GM19351 (cell line): ENCODE data around the gene PTPN23.
"Not testable (repeated sequence)": the region's sequence is repeated elsewhere in the genome, so short reads cannot be mapped to it uniquely, and the experiment has no call there.

Source experiments
- ATAC-seq: cut with Tn5 transposase; IDR thresholded peaks from one replicate; pipeline ENCODE4 v1.9.1; 2021; ENCODE audit warnings: mild to moderate bottlenecking, moderate library complexity; ENCODE audit not compliant: unreplicated experiment

The PTPN23 gene

GRCh38 chr3:47367631-47368030 lies 13.2 kb upstream of the PTPN23 start:
- ATAC-seq = no peak

DNA sequence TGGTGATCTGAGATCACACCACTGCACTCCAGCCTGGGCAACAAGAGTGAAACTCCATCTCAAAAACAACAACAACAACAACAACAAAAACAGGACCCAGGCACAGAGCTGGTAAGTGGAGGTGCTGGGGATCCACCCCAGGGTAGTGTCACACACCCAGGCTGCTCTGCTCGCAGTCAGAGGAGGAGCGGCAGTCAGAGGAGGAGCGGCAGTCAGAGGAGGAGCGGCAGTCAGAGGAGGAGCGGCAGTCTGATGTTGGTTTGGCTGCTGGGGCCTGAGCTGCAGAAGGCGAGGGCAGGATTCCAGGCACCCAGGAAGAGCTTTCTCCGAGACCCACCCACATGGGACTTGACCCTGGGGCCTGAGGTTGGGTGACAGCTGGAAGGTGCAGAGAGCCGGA lies 10.8 kb upstream of the PTPN23 start:
- ATAC-seq = not testable (repeated sequence)

- ATAC-seq = no peak
These were observed 9.7 kb upstream of the PTPN23 start for GRCh38 chr3:47370887-47371697.

GRCh38 chr3:47374587-47374986 lies 6.2 kb upstream of the PTPN23 start:
- ATAC-seq = no peak

GRCh38 chr3:47376393-47376792 lies 4.4 kb upstream of the PTPN23 start:
- ATAC-seq = no peak

DNA sequence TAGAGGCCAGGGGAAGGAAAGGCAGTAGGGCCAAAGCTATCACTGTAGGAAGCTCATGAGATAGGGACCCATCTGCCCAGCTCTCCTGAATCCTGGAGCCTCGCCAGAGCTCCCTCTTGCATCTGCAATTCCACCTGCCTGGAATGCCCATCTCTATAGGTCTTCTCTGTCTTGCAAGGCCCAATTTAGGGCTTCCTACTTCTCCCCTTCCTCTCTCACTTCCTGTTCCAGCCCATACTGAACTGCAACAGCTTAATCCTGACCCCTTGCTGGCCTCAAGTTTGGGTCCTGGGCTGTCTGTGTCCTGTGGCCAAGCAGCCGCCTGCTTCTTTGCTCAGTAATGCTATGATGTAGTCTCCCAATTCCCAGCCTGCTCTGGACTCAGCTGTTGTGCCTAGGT lies 3.6 kb upstream of the PTPN23 start:
- no peak for ATAC-seq

DNA sequence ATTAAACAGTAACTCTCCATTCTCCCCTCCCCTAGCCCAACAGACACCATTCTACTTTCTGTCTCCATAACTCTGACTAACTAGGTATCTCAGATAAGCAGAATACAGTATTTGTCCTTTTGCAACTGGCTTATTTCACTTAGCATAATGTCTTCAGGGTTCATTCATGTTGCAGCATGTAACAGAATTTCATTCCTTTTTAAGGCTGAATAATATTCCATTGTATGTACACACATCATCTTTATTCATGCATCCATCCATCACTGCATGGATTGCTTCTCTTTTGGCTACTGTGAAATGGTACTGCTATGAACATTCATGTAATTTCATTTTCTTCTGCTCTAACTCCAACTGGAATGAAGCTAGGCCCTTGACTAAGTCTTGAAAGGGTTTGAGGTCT lies 2.0 kb upstream of the PTPN23 start:
- no peak for ATAC-seq

DNA sequence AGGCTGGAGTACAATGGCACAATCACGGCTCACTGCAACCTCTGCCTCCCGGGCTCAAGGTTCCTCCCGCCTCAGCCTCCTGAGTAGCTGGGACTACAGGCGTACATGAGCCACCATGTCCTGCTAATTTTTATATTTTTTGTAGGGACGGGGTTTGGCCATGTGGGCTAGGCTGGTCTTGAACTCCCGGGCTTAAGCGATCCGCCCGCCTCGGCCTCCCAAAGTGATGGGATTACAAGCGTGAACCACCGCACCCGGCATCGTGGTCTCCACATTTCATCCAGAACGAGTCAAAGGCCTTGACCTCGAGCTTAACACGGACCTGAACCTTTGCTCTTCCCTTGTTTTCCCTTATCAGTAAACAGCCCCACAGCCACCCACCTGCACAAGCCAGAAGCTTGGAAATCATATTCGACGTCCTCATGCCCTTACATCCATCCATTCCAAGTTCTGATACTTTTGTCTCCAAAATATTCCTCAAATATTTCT lies 1.4 kb upstream of the PTPN23 start:
- ATAC-seq = no peak

DNA sequence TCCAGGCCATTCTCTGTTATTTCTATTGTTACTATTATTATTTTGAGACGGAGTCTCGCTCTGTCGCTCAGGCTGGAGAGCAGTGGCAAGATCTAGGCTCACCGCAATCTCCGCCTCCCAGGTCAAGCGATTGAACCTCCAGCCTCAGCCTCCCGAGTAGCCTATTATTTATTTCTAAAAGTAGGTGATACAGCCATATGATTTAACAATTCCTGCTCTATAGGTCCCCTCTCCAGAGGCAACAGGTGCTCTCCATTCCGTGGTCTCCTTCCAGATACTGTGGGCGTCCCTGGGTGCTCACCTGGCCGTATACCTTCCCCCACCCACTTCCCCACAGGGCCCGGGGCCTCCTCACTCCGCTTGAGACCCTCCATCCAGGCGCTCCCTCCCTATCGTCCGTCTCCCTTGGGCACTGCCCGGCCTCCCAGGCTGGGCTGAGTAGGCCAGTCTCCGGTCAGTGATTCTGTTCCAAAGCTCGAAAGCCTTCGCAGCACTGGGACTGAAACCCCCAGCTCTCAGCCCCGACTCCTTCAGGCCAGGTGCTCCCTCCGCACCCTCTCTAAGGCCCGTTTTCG lies 708 bp upstream of the PTPN23 start:
- ATAC-seq = no peak

- peak; percentile 59 for ATAC-seq
These were observed 716 bp downstream of the PTPN23 start for GRCh38 chr3:47381317-47382157.

DNA sequence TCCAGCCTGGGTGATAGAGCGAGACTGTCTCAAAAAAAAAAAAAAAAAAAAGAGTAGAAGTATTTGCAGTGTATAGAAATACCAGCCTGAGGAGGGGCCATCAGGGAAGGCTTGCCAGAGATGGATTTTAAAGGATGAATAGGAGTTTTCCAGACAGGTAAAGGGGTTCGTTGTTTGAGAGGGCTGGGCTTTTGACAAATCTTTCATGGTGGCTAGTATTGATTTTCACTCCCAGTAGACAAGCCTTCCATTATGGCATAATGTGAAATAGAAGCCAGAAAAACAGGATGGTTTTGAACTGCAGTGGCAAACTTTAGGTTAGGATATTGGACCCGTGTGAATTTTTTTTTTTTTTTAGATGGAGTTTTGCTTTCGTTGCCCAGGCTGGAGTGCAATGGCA lies 3.6 kb downstream of the PTPN23 start:
- ATAC-seq = no peak

DNA sequence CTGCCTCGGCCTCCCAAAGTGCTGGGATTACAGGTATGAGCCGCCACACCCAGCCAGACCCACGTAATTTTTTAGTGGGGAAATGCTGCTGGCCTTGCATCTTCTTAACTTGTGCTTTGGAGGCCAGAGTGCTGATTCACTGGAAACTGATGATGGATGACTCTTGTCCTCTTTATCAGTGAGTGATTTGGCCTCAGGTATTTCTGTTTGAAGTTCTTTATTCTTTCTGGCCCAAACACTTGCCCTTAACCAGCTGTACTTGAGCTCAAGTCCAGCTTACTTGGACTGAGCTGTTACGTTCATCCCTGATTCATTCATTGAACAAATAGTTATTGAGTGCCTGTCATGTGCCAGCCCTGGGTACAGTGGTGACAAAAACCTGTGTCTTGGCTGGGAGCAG lies 4.2 kb downstream of the PTPN23 start:
- no peak for ATAC-seq

DNA sequence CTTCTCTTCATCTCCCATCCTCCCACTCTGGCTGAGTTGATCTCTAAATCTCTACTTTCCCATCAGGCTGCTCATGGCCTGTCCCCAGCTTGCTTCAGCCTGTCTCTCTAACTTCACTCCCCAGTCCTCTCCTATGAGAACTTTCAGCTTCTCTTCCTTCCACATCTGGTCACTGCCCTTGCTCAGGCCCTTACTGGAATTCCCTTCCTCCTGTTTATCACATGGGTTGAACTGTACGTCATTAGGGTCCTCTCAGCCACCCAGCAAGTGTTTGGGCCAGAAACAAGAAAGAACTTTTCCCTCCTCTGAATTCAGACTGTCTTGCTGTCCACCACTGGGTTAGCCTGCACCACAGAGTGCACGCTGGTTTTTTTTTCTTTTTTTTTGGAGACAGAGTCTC lies 5.0 kb downstream of the PTPN23 start:
- ATAC-seq = no peak

GRCh38 chr3:47392933-47393332 lies 12.1 kb downstream of the PTPN23 start:
- ATAC-seq = no peak

GRCh38 chr3:47394140-47394870 lies 13.5 kb downstream of the PTPN23 start:
- no peak for ATAC-seq

DNA sequence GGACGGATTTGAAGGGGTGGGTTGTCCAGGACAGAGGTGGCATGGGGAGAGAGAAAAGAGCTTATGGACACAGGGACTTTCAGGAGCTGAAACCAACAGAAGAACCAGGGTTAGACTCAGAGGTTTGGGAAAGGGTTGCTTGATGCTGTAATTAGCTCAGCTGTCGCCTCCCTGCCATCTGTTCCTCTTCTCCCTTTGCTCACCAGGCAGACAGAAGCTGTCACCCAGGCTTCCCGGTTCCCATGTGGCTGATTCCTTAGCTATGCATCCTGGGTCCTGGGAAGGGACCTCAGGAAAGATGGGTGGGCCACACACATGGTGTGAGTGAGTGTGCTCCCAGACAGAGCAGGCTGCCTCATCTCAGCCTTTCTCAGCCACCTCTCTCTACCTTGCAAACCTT lies 14.1 kb downstream of the PTPN23 start:
- ATAC-seq = no peak

GRCh38 chr3:47398228-47398627 lies 17.4 kb downstream of the PTPN23 start:
- ATAC-seq = no peak

DNA sequence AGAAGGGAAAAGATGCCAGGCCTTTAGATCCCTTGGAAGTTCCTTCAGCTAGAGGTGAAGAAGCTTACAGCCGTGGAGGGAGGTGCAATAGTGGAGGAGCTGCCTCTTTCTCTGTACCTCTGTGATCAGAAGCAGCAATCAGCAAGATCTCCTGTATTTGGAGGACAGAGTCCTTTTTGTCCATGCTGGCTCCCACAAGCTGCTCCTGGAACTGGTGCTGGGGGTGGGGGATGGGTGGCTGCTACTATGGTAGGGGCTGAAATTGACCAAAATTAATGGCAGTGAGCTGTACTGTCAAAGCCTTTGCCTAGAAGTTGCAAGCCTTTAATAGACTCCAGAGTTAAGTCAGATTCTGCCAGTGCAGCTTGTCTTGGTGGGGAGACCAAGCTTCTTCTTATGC lies 18.2 kb downstream of the PTPN23 start:
- ATAC-seq = no peak

- no peak for ATAC-seq
These were observed 18.9 kb downstream of the PTPN23 start for GRCh38 chr3:47399531-47400270.

- ATAC-seq = no peak
These were observed 23.6 kb downstream of the PTPN23 start for GRCh38 chr3:47404431-47404876.
